Measurements from ENCODE around the gene PKP1. TPM values are rescaled to one million over a fixed set of nuclear protein-coding genes. Genes with fewer than 3 reads are reported as not detected.

PKP1 gene
- total RNA-seq, 1 donor from 2014 or later, result not detected

GRCh38 chr1:201313086-201313485 is 29.8 kb downstream of the PKP1 start:
- Mint-ChIP-seq H3K27ac (no peak overlapping the region), H3K27me3 (peaks cover 34% of the 10 kb centered on the region), H3K4me1 (ENCODE audit: low read depth) (peaks cover 5% of the 10 kb centered on the region), H3K9me3 (ENCODE audit: low read depth) (no peaks in the 10 kb centered on the region), H3K36me3 (ENCODE audit: insufficient read depth) (no peaks in the 10 kb centered on the region), H3K4me3 (ENCODE audit: low read depth) (no peak overlapping the region)
- TF ChIP-seq CTCF (IDR thresholded peaks at IDR 0.05; ENCODE audit: unreplicated experiment), result no peak
- DNase-seq (ENCODE audit: low spot score, unreplicated experiment), result no peak

GRCh38 chr1:201316556-201316955 is 33.2 kb downstream of the PKP1 start:
- Mint-ChIP-seq H3K9me3 (ENCODE audit: low read depth) (no peaks in the 10 kb centered on the region), H3K27ac (no peak overlapping the region), H3K36me3 (ENCODE audit: insufficient read depth) (no peaks in the 10 kb centered on the region), H3K27me3 (peaks cover 21% of the 10 kb centered on the region), H3K4me1 (ENCODE audit: low read depth) (no peaks in the 10 kb centered on the region), H3K4me3 (ENCODE audit: low read depth) (no peak overlapping the region)
- no peak for DNase-seq (ENCODE audit: low spot score, unreplicated experiment)
- no peak for TF ChIP-seq CTCF (IDR thresholded peaks at IDR 0.05; ENCODE audit: unreplicated experiment)

- Mint-ChIP-seq H3K27ac (no peak overlapping the region), H3K9me3 (ENCODE audit: low read depth) (no peaks in the 10 kb centered on the region), H3K4me1 (ENCODE audit: low read depth) (no peaks in the 10 kb centered on the region), H3K27me3 (peaks cover 21% of the 10 kb centered on the region), H3K36me3 (ENCODE audit: insufficient read depth) (no peaks in the 10 kb centered on the region), H3K4me3 (ENCODE audit: low read depth) (no peak overlapping the region)
- no peak for TF ChIP-seq CTCF (IDR thresholded peaks at IDR 0.05; ENCODE audit: unreplicated experiment)
- no peak for DNase-seq (ENCODE audit: low spot score, unreplicated experiment)
Observed at GRCh38 chr1:201317551-201317950, 34.2 kb downstream of the PKP1 start.

GRCh38 chr1:201318504-201319340 is 35.4 kb downstream of the PKP1 start:
- Mint-ChIP-seq H3K27me3 (peaks cover 22% of the 10 kb centered on the region), H3K27ac (no peak overlapping the region), H3K4me1 (ENCODE audit: low read depth) (no peaks in the 10 kb centered on the region), H3K36me3 (ENCODE audit: insufficient read depth) (no peaks in the 10 kb centered on the region), H3K9me3 (ENCODE audit: low read depth) (no peaks in the 10 kb centered on the region), H3K4me3 (ENCODE audit: low read depth) (no peak overlapping the region)
- DNase-seq (ENCODE audit: low spot score, unreplicated experiment), result no peak
- no peak for TF ChIP-seq CTCF (IDR thresholded peaks at IDR 0.05; ENCODE audit: unreplicated experiment)

GRCh38 chr1:201319631-201320030 is 36.3 kb downstream of the PKP1 start:
- H3K36me3 Mint-ChIP-seq (ENCODE audit: insufficient read depth), result no peaks in the 10 kb centered on the region
- H3K27me3 Mint-ChIP-seq, result peaks cover 21% of the 10 kb centered on the region
- no peaks in the 10 kb centered on the region for H3K9me3 Mint-ChIP-seq (ENCODE audit: low read depth)
- no peaks in the 10 kb centered on the region for H3K4me1 Mint-ChIP-seq (ENCODE audit: low read depth)
- DNase-seq (ENCODE audit: low spot score, unreplicated experiment), result no peak
- TF ChIP-seq CTCF (IDR thresholded peaks at IDR 0.05; ENCODE audit: unreplicated experiment), result no peak
- H3K4me3 Mint-ChIP-seq (ENCODE audit: low read depth), result no peak overlapping the region
- no peak overlapping the region for H3K27ac Mint-ChIP-seq

Data from progenitor cell of endocrine pancreas (in vitro differentiated cells).